SH-SY5Y (cell line): ENCODE results near the gene ADPRM.

Experiments
- GATA2 ChIP-seq: IDR thresholded peaks from 2 replicates; pipeline ENCODE4 v1.6.1; 2011; ENCODE audit warnings: mild to moderate bottlenecking, low read depth, low read length
- GATA3 ChIP-seq: IDR thresholded peaks from 2 replicates; pipeline ENCODE4 v1.6.1; 2011; ENCODE audit warnings: low read depth, mild to moderate bottlenecking, low read length, moderate library complexity

- no peak for TF ChIP-seq GATA3
- TF ChIP-seq GATA2: no peak
These were observed 47.8 kb upstream of the ADPRM start for GRCh38 chr17:10649602-10650001.
